ENCODE results near the gene PACC1.

GRCh38 chr1:212341090-212341489 lies 73.6 kb downstream of the PACC1 start:
- no peak for TF ChIP-seq REST (IDR thresholded peaks at IDR 0.05; ENCODE audit: insufficient replicate concordance, low read depth)
- TF ChIP-seq CTCF (IDR thresholded peaks at IDR 0.05; ENCODE audit: insufficient read depth, low read length): no peak
- TF ChIP-seq POLR2AphosphoS5 (IDR thresholded peaks at IDR 0.05; ENCODE audit: low read depth): no peak
- TF ChIP-seq GABPA (IDR thresholded peaks at IDR 0.05; ENCODE audit: low read depth): no peak
